Measurements from ENCODE around the gene SLC16A8. TPM values are rescaled to one million over a fixed set of nuclear protein-coding genes. Genes with fewer than 3 reads are reported as not detected.

Gene SLC16A8
- total and polyA plus RNA-seq, 2 donors from 2014 or later, result 0.31 to 0.92 TPM

DNA sequence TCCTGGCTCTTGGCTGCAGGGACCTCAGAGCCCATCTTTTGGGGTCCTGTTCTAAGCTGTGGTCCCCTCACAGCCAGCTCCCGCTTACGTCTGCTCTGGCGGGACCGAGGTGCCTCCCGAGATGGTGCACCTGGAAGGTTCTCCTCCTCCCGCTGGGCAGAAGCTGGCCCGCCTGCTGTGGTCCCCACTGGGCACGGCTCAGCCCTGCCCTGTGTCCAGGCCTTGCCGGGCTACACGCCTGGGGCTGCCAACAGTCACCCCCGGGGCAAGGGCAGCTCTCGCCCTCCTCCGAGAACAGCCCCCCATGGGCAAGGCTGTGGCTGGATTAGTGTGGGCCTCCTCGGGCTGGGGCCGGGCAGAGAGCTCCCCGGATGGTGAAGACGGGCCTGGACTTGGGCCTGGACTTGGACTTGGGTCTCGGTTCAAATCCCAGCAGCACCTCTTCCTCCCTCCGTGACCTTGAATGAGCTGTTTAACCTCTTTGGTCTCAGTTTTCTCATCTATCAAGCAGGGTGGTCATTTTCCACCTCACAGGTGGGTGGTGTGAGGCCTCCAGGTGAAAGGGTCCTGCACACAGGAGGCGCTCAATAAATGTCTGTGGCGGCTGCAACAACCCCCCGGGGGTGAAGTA lies 25.5 kb upstream of the SLC16A8 start:
- Histone ChIP-seq H3K4me3 (ENCODE audit: low read length in 3 of 3) (peak overlapping the region in 1 of 3 donors; percentile 64), H3K36me3 (ENCODE audit: control insufficient read depth in 2 of 3, insufficient read depth in 3 of 3, low read length in 3 of 3) (no peaks in the 10 kb centered on the region), H3K4me1 (ENCODE audit: control insufficient read depth in 2 of 3, insufficient read depth in 2 of 3, low read depth in 1 of 3, low read length in 3 of 3) (peaks cover 0 to 11% (median 8%) of the 10 kb centered on the region in 3 donors), H3K27me3 (ENCODE audit: control insufficient read depth, insufficient read depth, low read length) (no peaks in the 10 kb centered on the region), H3K9ac (ENCODE audit: low read length in 3 of 3) (no peak overlapping the region), H3K27ac (ENCODE audit: low read depth in 2 of 2, low read length in 2 of 2) (no peak overlapping the region), H3K9me3 (ENCODE audit: control insufficient read depth in 2 of 3, insufficient read depth in 1 of 3, low read length in 3 of 3) (no peaks in the 10 kb centered on the region)
- intact Hi-C loops (cut with DNase I), result no loop called here
- TF ChIP-seq, protein P1, sequence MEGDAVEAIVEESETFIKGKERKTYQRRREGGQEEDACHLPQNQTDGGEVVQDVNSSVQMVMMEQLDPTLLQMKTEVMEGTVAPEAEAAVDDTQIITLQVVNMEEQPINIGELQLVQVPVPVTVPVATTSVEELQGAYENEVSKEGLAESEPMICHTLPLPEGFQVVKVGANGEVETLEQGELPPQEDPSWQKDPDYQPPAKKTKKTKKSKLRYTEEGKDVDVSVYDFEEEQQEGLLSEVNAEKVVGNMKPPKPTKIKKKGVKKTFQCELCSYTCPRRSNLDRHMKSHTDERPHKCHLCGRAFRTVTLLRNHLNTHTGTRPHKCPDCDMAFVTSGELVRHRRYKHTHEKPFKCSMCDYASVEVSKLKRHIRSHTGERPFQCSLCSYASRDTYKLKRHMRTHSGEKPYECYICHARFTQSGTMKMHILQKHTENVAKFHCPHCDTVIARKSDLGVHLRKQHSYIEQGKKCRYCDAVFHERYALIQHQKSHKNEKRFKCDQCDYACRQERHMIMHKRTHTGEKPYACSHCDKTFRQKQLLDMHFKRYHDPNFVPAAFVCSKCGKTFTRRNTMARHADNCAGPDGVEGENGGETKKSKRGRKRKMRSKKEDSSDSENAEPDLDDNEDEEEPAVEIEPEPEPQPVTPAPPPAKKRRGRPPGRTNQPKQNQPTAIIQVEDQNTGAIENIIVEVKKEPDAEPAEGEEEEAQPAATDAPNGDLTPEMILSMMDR (IDR thresholded peaks at IDR 0.05; ENCODE audit: borderline replicate concordance, extremely low read depth, insufficient read depth), result no peak
- no peak for FAIRE-seq
- peak; percentile 57 to 80 (median 75) for DNase-seq

DNA sequence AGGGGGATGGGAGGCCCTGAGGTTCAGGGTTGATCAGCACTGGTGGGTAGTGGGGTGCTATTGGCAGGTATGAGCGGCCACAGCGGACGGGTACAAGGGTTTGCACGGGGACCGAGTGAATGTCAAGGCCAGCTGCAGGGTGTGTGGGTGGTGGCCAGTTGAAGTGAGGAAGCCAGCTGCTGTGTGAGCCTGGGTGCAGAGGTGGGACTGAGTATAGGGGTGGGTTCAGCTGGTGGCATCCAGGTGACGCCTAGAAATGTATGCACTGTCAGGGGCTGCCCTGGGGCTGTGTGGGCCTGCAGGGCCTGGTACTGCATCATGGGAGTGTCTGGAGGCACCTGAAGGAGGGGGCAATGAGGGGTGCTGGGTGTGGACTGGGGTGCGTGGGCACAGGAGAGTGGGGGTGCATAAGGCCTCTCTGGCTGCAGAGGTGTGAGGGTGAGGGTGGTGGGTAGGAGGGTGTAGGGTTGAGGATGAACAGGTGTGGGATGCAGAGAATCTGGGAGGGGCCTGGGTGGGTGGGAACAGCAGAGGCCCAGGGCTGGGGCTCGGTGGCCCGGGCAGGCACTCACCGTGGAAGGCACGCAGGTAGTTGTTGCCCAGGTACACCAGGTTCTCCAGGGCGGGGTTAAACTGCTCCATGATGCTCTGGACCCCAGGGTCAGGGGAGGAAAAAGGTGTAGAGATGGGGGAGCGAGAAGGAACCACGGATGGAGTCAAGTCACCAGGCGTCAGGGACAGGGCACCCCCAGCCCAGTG lies 24.8 kb upstream of the SLC16A8 start:
- TF ChIP-seq, protein P1 (IDR thresholded peaks at IDR 0.05; ENCODE audit: borderline replicate concordance, extremely low read depth, insufficient read depth), result no peak
- intact Hi-C loops (cut with DNase I), result no loop called here
- no peaks in the 10 kb centered on the region for H3K27me3 ChIP-seq (ENCODE audit: control insufficient read depth, insufficient read depth, low read length)
- peaks cover 0 to 10% (median 8%) of the 10 kb centered on the region in 3 donors for H3K4me1 ChIP-seq (ENCODE audit: control insufficient read depth in 2 of 3, insufficient read depth in 2 of 3, low read depth in 1 of 3, low read length in 3 of 3)
- FAIRE-seq (no peak), DNase-seq (peak in 2 of 5 donors; percentile 45 to 49)
- H3K9me3 ChIP-seq (ENCODE audit: control insufficient read depth in 2 of 3, insufficient read depth in 1 of 3, low read length in 3 of 3), result no peaks in the 10 kb centered on the region
- no peak overlapping the region for H3K4me3 ChIP-seq (ENCODE audit: low read length in 3 of 3)
- H3K27ac ChIP-seq (ENCODE audit: low read depth in 2 of 2, low read length in 2 of 2), result no peak overlapping the region
- H3K9ac ChIP-seq (ENCODE audit: low read length in 3 of 3), result no peak overlapping the region
- H3K36me3 ChIP-seq (ENCODE audit: control insufficient read depth in 2 of 3, insufficient read depth in 3 of 3, low read length in 3 of 3), result no peaks in the 10 kb centered on the region

DNA sequence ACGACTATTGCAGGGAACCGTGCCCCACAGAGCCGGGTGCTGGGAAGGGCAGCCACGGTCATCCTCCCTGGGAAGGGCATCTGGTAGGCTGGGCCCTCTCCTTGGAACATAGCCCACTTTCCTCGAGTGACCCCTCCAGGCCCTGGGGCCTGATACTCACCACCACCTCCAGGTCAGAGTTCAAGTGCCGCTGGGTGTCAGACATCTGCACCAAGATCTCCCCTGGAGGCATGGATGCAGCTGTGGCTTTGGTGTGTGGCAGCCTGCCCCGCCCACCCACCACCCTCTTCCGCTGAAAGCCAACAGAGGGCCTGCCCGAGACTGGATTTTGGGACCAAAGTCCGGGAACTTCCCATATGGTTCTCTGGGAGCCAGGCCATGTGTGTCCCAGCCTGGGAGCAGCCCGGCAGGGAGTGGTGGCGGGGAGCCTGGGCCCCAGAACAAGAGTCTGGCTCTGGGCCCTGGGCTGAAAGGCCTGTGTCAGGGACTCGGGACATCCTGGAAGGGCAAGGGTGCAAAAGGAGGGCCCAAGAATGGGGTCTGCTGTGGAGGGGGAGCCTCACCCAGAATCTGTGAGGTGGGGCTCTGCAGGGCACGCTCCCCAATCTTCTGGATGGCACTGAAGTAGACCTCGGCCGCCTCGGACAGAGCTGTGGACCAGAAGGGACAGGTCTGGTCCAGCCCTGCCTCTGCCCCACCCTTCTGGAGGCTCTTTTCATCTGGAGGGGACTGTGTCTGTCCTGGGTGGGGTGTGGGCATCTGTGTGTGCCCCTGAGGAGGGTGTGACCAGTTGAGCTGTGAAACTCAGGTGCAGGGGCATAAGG lies 23.9 kb upstream of the SLC16A8 start:
- DNase-seq (peak in 2 of 5 donors; percentile 52 to 80), FAIRE-seq (no peak)
- Histone ChIP-seq H3K9ac (ENCODE audit: low read length in 3 of 3) (no peak overlapping the region), H3K27ac (ENCODE audit: low read depth in 2 of 2, low read length in 2 of 2) (no peak overlapping the region), H3K27me3 (ENCODE audit: control insufficient read depth, insufficient read depth, low read length) (no peaks in the 10 kb centered on the region), H3K9me3 (ENCODE audit: control insufficient read depth in 2 of 3, insufficient read depth in 1 of 3, low read length in 3 of 3) (no peaks in the 10 kb centered on the region), H3K4me1 (ENCODE audit: control insufficient read depth in 2 of 3, insufficient read depth in 2 of 3, low read depth in 1 of 3, low read length in 3 of 3) (peaks cover 0 to 10% (median 8%) of the 10 kb centered on the region in 3 donors), H3K36me3 (ENCODE audit: control insufficient read depth in 2 of 3, insufficient read depth in 3 of 3, low read length in 3 of 3) (no peaks in the 10 kb centered on the region), H3K4me3 (ENCODE audit: low read length in 3 of 3) (no peak overlapping the region)
- intact Hi-C loops (cut with DNase I), result no loop called here
- TF ChIP-seq, protein P1 (IDR thresholded peaks at IDR 0.05; ENCODE audit: borderline replicate concordance, extremely low read depth, insufficient read depth), result no peak

All from kidney (tissue), 14 donors.